ENCODE measurements around the gene HLA-F.

DNA sequence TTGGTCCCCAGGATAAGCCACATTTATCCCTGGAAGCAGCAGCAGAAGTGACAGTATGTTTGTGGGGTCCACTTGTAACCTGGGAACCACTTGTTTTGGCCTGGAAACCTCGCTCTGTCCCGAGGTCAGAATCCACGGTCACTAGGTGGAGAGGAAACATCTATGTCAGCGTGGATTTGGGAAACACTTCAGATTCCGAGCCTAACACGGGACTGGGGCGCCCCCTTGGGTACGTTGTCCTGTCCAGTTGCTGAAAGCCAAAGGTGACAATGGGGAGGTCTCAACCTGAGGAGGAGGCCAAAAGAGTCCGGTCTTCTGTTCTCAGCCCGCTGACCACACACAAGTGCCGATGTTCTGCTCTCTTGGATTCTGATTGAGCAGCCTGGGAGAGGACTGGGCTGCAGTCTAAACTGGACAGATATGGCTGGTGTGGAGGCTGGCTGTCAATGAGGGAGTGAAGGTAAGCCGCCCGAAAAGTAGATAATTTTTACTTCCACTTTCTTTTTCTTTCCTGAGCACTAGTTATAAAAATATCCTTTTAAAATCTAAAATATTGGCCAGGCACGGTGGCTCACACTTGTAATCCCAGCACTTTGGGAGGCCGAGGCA lies 37.4 kb upstream of the HLA-F start:
- TF ChIP-seq, protein P1, sequence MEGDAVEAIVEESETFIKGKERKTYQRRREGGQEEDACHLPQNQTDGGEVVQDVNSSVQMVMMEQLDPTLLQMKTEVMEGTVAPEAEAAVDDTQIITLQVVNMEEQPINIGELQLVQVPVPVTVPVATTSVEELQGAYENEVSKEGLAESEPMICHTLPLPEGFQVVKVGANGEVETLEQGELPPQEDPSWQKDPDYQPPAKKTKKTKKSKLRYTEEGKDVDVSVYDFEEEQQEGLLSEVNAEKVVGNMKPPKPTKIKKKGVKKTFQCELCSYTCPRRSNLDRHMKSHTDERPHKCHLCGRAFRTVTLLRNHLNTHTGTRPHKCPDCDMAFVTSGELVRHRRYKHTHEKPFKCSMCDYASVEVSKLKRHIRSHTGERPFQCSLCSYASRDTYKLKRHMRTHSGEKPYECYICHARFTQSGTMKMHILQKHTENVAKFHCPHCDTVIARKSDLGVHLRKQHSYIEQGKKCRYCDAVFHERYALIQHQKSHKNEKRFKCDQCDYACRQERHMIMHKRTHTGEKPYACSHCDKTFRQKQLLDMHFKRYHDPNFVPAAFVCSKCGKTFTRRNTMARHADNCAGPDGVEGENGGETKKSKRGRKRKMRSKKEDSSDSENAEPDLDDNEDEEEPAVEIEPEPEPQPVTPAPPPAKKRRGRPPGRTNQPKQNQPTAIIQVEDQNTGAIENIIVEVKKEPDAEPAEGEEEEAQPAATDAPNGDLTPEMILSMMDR (conservative IDR thresholded peaks at IDR 0.05), result no peak
- no peak for TF ChIP-seq ZFX (IDR thresholded peaks at IDR 0.05)
